SK-N-SH (cell line): ENCODE results near the gene LIMS2. TPM values are rescaled to one million over a fixed set of nuclear protein-coding genes. Genes with fewer than 3 reads are reported as not detected.

Experiments
- CTCF ChIA-PET: fragments of 300-600, 350-600 bp; formaldehyde crosslinking; extraction: SDS; loops from one replicate; lab custom pipeline; 2021; lab: Yijun Ruan, JAX
- POLR2A ChIA-PET: fragments of 350-600 bp; sonication (Branson Sonifier 250); formaldehyde crosslinking; extraction: SDS; loops from one replicate; lab custom pipeline; 2020; ENCODE audit warnings: antibody characterized with exemption, inconsistent platforms; lab: Yijun Ruan, JAX
- DNase-seq: peaks from one replicate; pipeline ENCODE4 v3.0.0; 2012
- H2AFZ ChIP-seq: fragments of 200-600 bp; sonication (generic); 2 replicates; pipeline ENCODE4 v1.8.1; 2016; ENCODE audit warnings: antibody characterized with exemption, mild to moderate bottlenecking, low read depth
- H3F3A ChIP-seq: fragments of 200-600 bp; sonication (generic); replicated peaks from 2 replicates; pipeline ENCODE3; 2016; ENCODE audit warnings: antibody characterized with exemption, mild to moderate bottlenecking; ENCODE audit not compliant: insufficient read depth
- H3K27ac ChIP-seq, 2 experiments: fragments of 200-500 bp in 1 of 2; fragments of 200-600 bp in 1 of 2; sonication (Bioruptor generic) in 1 of 2; sonication (generic), shearing (Covaris generic) in 1 of 2; 2 replicates each; pipeline versions ENCODE4 v1.5.1 to v1.6.1; 2014 to 2016; ENCODE audit warnings: low read depth in 2 of 2, inconsistent platforms in 1 of 2, low read length in 1 of 2, mild to moderate bottlenecking in 1 of 2, mixed read lengths in 1 of 2
- H3K27me3 ChIP-seq: fragments of 200-600 bp; sonication (generic), shearing (Covaris generic); 2 replicates; pipeline ENCODE4 v1.6.1; 2016; ENCODE audit warnings: mixed run types; ENCODE audit not compliant: insufficient read depth
- H3K36me3 ChIP-seq, 2 experiments: fragments of 200-500 bp in 1 of 2; fragments of 200-600 bp in 1 of 2; sonication (Bioruptor generic) in 1 of 2; sonication (generic) in 1 of 2; replicated peaks in 1 of 2; 2 replicates each; pipeline versions ENCODE3 to v1.5.1; 2014 to 2016; ENCODE audit warnings: low read length in 1 of 2, mild to moderate bottlenecking in 1 of 2; ENCODE audit not compliant: insufficient read depth in 2 of 2, control insufficient read depth in 1 of 2
- H3K4me1 ChIP-seq, 2 experiments: fragments of 200-500 bp in 1 of 2; fragments of 200-600 bp in 1 of 2; sonication (Bioruptor generic) in 1 of 2; sonication (generic), shearing (Covaris generic) in 1 of 2; 2 replicates each; pipeline versions ENCODE4 v1.5.1 to v1.6.1; 2014 to 2016; ENCODE audit warnings: low read depth in 1 of 2, low read length in 1 of 2, mixed run types in 1 of 2; ENCODE audit not compliant: insufficient read depth in 2 of 2, control insufficient read depth in 1 of 2
- H3K4me2 ChIP-seq: fragments of 200-600 bp; sonication (generic), shearing (Covaris generic); 2 replicates; pipeline ENCODE4 v1.6.1; 2017; ENCODE audit warnings: mixed run types
- H3K4me3 ChIP-seq, 2 experiments: fragments of 200-500 bp in 1 of 2; fragments of 200-600 bp in 1 of 2; sonication (Bioruptor generic) in 1 of 2; sonication (generic), shearing (Covaris generic) in 1 of 2; 2 replicates each; pipeline versions ENCODE4 v1.5.1 to v1.8.1; 2014 to 2016; ENCODE audit warnings: low read depth in 2 of 2, inconsistent platforms in 1 of 2, low read length in 1 of 2, mild to moderate bottlenecking in 1 of 2, mixed read lengths in 1 of 2, moderate library complexity in 1 of 2
- H3K79me2 ChIP-seq: fragments of 200-600 bp; sonication (generic); 2 replicates; pipeline ENCODE4 v1.8.1; 2017; ENCODE audit warnings: mild to moderate bottlenecking; ENCODE audit not compliant: insufficient read depth
- H3K9ac ChIP-seq: fragments of 200-600 bp; sonication (generic); 2 replicates; pipeline ENCODE4 v1.6.1; 2017; ENCODE audit warnings: mixed run types
- H3K9me2 ChIP-seq: fragments of 200-600 bp; sonication (generic); 2 replicates; pipeline ENCODE4 v1.6.1; 2017; ENCODE audit warnings: mixed run types
- H3K9me3 ChIP-seq: fragments of 200-600 bp; sonication (generic); 2 replicates; pipeline ENCODE4 v1.6.1; 2017; ENCODE audit warnings: mixed run types, mild to moderate bottlenecking, moderate library complexity
- H4K20me1 ChIP-seq: fragments of 200-600 bp; sonication (generic); 2 replicates; pipeline ENCODE4 v1.6.1; 2017; ENCODE audit warnings: mild to moderate bottlenecking, mixed run types; ENCODE audit not compliant: insufficient read depth
- ELF1 ChIP-seq: IDR thresholded peaks from 2 replicates; pipeline ENCODE4 v1.4.0; 2012
- MAX ChIP-seq: IDR thresholded peaks from 2 replicates; pipeline ENCODE4 v1.4.0; 2012; ENCODE audit warnings: low read depth
- MXI1 ChIP-seq: IDR thresholded peaks from 2 replicates; pipeline ENCODE4 v1.6.1; 2012; ENCODE audit warnings: mild to moderate bottlenecking, low read depth, low read length, improper control_type of control experiment
- NRF1 ChIP-seq: IDR thresholded peaks from 2 replicates; pipeline ENCODE4 v1.6.1; 2012; ENCODE audit warnings: low read depth, mild to moderate bottlenecking, low read length
- PBX3 ChIP-seq: IDR thresholded peaks from 2 replicates; pipeline ENCODE4; 2012
- POLR2AphosphoS5 ChIP-seq: IDR thresholded peaks from 2 replicates; pipeline ENCODE4 v1.6.1; 2012; ENCODE audit warnings: low read depth, low read length
- REST ChIP-seq: IDR thresholded peaks from 2 replicates; pipeline ENCODE4 v1.6.1; 2012; ENCODE audit warnings: mild to moderate bottlenecking, low read depth, low read length, moderate library complexity
- TAF1 ChIP-seq: IDR thresholded peaks from 2 replicates; pipeline ENCODE4 v1.6.1; 2012; ENCODE audit warnings: low read depth, mild to moderate bottlenecking, low read length, moderate library complexity, borderline replicate concordance
- TCF12 ChIP-seq: IDR thresholded peaks from 2 replicates; pipeline ENCODE4 v1.4.0; 2012
- TEAD4 ChIP-seq: IDR thresholded peaks from 2 replicates; pipeline ENCODE4 v1.4.0; 2012; ENCODE audit warnings: mild to moderate bottlenecking, borderline replicate concordance; ENCODE audit not compliant: insufficient read depth
- ZBTB33 ChIP-seq: IDR thresholded peaks from 2 replicates; pipeline ENCODE4 v1.4.0; 2012; ENCODE audit warnings: low read depth, borderline replicate concordance
- WGBS: methylation state at CpG from one replicate; pipeline ENCODE4 v1.1.6; 2017; ENCODE audit warnings: low lambda C conversion rate; 5-methylcytosine and 5-hydroxymethylcytosine counted together
- polyA plus RNA-seq, 3 experiments: library from polyadenylated mRNA; depleted of rRNA; stranded (reverse); fragments of >200 nt; gene quantifications; 2 replicates each; pipeline ENCODE4 v1.2.3, GENCODE V29; 2012

The LIMS2 gene
- polyA plus RNA-seq, 1 of the 3 experiments (the other 2 are of a cell fraction), result 2.7 TPM

GRCh38 chr2:127589358-127589757, 86.0 kb downstream of the LIMS2 start:
- H3K4me2 ChIP-seq, result no peak overlapping the region
- ChIA-PET CTCF (interaction anchor here (1.3 kb wide), 2 partner anchors 9 to 86 kb away, joined by 3 to 4 read pairs; partner anchors contain the start of gene LIMS2), POLR2A (no interaction called here)
- no peaks in the 10 kb centered on the region for H3K4me1 ChIP-seq
- H3K27me3 ChIP-seq, result no peaks in the 10 kb centered on the region
- H3F3A ChIP-seq, result no peaks in the 10 kb centered on the region
- H4K20me1 ChIP-seq, result no peaks in the 10 kb centered on the region
- 65% methylated on average over 3 of the region's 3 CpGs for WGBS
- H3K4me3 ChIP-seq, result no peak overlapping the region
- H3K9ac ChIP-seq, result no peak overlapping the region
- DNase-seq, result no peak
- no peak overlapping the region for H2AFZ ChIP-seq
- H3K9me2 ChIP-seq, result no peaks in the 10 kb centered on the region
- no peaks in the 10 kb centered on the region for H3K9me3 ChIP-seq
- TF ChIP-seq MAX (no peak), PBX3 (no peak), REST (no peak), ELF1 (no peak), TEAD4 (no peak), TCF12 (no peak), MXI1 (no peak), POLR2AphosphoS5 (no peak), ZBTB33 (no peak), NRF1 (no peak), TAF1 (no peak)
- H3K27ac ChIP-seq, result no peak overlapping the region
- H3K36me3 ChIP-seq, result no peaks in the 10 kb centered on the region
- no peaks in the 10 kb centered on the region for H3K79me2 ChIP-seq

Other genes with a start within 250 kb of the LIMS2 start
- 24.6 and 30.0 TPM in 2 replicates for gene IWS1, start 149.0 kb downstream of the LIMS2 start, polyA plus RNA-seq (2012; rRNA removed)
- 0.06 and 0.08 TPM in 2 replicates for gene MYO7B, start 139.8 kb downstream of the LIMS2 start, polyA plus RNA-seq (2012; rRNA removed)
- 0.03 TPM in 1 of 2 replicates, not detected in the other for gene GPR17, start 29.4 kb downstream of the LIMS2 start, polyA plus RNA-seq (2012; rRNA removed)
- gene SFT2D3, start 26.0 kb upstream of the LIMS2 start, polyA plus RNA-seq (2012; rRNA removed), result 3.2 and 3.9 TPM in 2 replicates
- gene WDR33, start 135.6 kb upstream of the LIMS2 start, polyA plus RNA-seq (2012; rRNA removed), result 12.4 and 16.1 TPM in 2 replicates
- gene POLR2D, start 182.6 kb upstream of the LIMS2 start, polyA plus RNA-seq (2012; rRNA removed), result 11.0 and 11.5 TPM in 2 replicates
- 11.0 and 12.6 TPM in 2 replicates for gene AMMECR1L, start 210.4 kb upstream of the LIMS2 start, polyA plus RNA-seq (2012; rRNA removed)